ENCODE data around the gene DGKB.

DNA sequence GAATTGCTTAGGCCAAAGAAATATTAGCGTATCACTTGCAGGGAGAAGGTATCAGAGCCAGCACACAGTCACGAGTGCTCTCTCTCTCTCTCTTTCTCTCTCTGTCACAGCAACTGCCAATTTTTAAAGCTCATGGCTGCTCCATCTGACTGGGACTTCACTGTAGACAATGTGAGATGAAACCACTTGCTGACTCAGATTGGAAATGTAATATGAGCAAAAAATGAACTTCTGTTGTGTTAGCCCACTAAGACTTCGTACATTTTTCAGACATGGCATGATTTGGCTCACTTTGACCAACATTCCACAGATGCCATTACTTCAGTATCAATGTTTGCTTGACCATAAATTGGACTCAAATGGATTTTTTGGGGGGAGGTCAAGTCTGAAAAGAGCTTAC, 68.1 kb downstream of the DGKB start:
- TF ChIP-seq, protein P1, sequence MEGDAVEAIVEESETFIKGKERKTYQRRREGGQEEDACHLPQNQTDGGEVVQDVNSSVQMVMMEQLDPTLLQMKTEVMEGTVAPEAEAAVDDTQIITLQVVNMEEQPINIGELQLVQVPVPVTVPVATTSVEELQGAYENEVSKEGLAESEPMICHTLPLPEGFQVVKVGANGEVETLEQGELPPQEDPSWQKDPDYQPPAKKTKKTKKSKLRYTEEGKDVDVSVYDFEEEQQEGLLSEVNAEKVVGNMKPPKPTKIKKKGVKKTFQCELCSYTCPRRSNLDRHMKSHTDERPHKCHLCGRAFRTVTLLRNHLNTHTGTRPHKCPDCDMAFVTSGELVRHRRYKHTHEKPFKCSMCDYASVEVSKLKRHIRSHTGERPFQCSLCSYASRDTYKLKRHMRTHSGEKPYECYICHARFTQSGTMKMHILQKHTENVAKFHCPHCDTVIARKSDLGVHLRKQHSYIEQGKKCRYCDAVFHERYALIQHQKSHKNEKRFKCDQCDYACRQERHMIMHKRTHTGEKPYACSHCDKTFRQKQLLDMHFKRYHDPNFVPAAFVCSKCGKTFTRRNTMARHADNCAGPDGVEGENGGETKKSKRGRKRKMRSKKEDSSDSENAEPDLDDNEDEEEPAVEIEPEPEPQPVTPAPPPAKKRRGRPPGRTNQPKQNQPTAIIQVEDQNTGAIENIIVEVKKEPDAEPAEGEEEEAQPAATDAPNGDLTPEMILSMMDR (IDR thresholded peaks at IDR 0.05) = no peak
- no peak for TF ChIP-seq POLR2A (IDR thresholded peaks at IDR 0.05)

Measured in ovary (tissue), 3 donors.